ENCODE results near the gene C3orf20. TPM values are rescaled to one million over a fixed set of nuclear protein-coding genes. Genes with fewer than 3 reads are reported as not detected.

Gene C3orf20
- total and polyA plus RNA-seq, 2 of the 4 experiments (the other 2 are of a cell fraction) = not detected

- Histone ChIP-seq H4K91ac (ENCODE audit: insufficient read depth, low read depth, low read length) (no peak overlapping the region), H2BK15ac (ENCODE audit: low read depth, low read length) (no peak overlapping the region), H3K56ac (ENCODE audit: extremely low read depth, insufficient read depth, low read length) (no peak overlapping the region), H3K4me3 (ENCODE audit: insufficient read depth, low read depth, low read length) (no peak overlapping the region), H2BK20ac (ENCODE audit: low read depth, low read length) (no peak overlapping the region), H3K14ac (replicated peaks; ENCODE audit: low read depth, low read length) (no peak overlapping the region), H2AK5ac (ENCODE audit: low read depth, low read length) (no peak overlapping the region), H4K20me1 (ENCODE audit: insufficient read depth, low read length) (no peaks in the 10 kb centered on the region), H3K4me1 (ENCODE audit: control insufficient read depth, insufficient read depth, low read length) (no peaks in the 10 kb centered on the region), H3K9ac (ENCODE audit: low read depth, low read length) (no peak overlapping the region), H3K9me3 (ENCODE audit: control insufficient read depth, insufficient read depth, low read length) (no peaks in the 10 kb centered on the region), H3K18ac (ENCODE audit: low read depth, low read length) (no peak overlapping the region), H3K27ac (ENCODE audit: insufficient read depth, low read length) (no peak overlapping the region), H2BK5ac (ENCODE audit: low read depth, low read length, poor library complexity, severe bottlenecking) (no peak overlapping the region), H3K79me1 (ENCODE audit: low read depth in 1 of 2, low read length in 2 of 2) (no peaks in the 10 kb centered on the region), H4K5ac (ENCODE audit: low read depth, low read length) (no peak overlapping the region), H2BK120ac (ENCODE audit: low read depth, low read length) (no peak overlapping the region), H2AK9ac (replicated peaks; ENCODE audit: low read depth, low read length, poor library complexity) (no peak overlapping the region), H4K8ac (ENCODE audit: low read depth in 2 of 2, low read length in 2 of 2) (no peak overlapping the region), H3K4me2 (ENCODE audit: low read depth, low read length) (no peak overlapping the region), H3K23ac (ENCODE audit: low read depth, low read length) (no peak overlapping the region), H2AFZ (replicated peaks; ENCODE audit: low read length, poor library complexity) (no peak overlapping the region), H3K9me1 (ENCODE audit: insufficient read depth, low read length) (no peaks in the 10 kb centered on the region), H3K4ac (ENCODE audit: low read depth, low read length) (no peak overlapping the region), H3K27me3 (ENCODE audit: control insufficient read depth, insufficient read depth, low read length) (peaks cover 16% of the 10 kb centered on the region; the same call in 1 of the 2 replicates), H3K36me3 (ENCODE audit: control insufficient read depth, insufficient read depth, low read length) (no peaks in the 10 kb centered on the region)
- TF ChIP-seq CTCF (conservative IDR thresholded peaks at IDR 0.05; ENCODE audit: low read depth, low read length) (no peak), NFE2L2 (IDR thresholded peaks at IDR 0.05; ENCODE audit: low read depth, low read length) (no peak)
- WGBS, 2 experiments (ENCODE audit: extremely low coverage in 2 of 2, insufficient read length in 1 of 2) = 59% methylated on average over 5 of the region's 12 CpGs; no CpG with 5 or more reads in 1 of the 2 experiments
- dilution Hi-C loops (cut with HindIII; ENCODE audit: low sequenced_read_pairs, unreplicated experiment) = no loop called here
- ATAC-seq (ENCODE audit: low read depth) (no peak), DNase-seq (no peak)
- CTCF ChIA-PET = no interaction called here
- POLR2A ChIA-PET (ENCODE audit: unreplicated experiment) = no interaction called here
- no TSS peak for BruUV-seq (replicated peaks)
- intact Hi-C loops (cut with micrococcal nuclease) = no loop called here
- in situ Hi-C loops (cut with MboI; ENCODE audit: low sequenced_read_pairs) = no loop called here
Measured at GRCh38 chr3:14774431-14774830, 99.5 kb downstream of the C3orf20 start.
